Left lung (tissue), 10 donors: ENCODE measurements around the gene FHAD1. TPM values are rescaled to one million over a fixed set of nuclear protein-coding genes. Genes with fewer than 3 reads are reported as not detected.

Experiments
- ATAC-seq: fragments of 200-7000 bp; cut with Tn5 transposase; one replicate; pipeline ENCODE4 v1.9.1; 2020; ENCODE audit warnings: moderate library complexity
- DNase-seq, 4 donors: peaks; one replicate each; pipeline ENCODE4 v3.0.0-alpha.2; 2013 to 2020
- H3K27ac ChIP-seq, 2 donors: fragments of 200-600 bp; sonication (generic) in 1 of 2; one replicate each; pipeline versions ENCODE4 v1.5.0 to v1.8.0; 2020 to 2021
- H3K27me3 ChIP-seq, 2 donors: fragments of 200-600 bp; sonication (generic) in 1 of 2; one replicate each; pipeline versions ENCODE4 v1.5.0 to v1.8.0; 2020 to 2021
- H3K36me3 ChIP-seq, 2 donors: fragments of 200-600 bp; sonication (generic) in 1 of 2; one replicate each; pipeline versions ENCODE4 v1.5.0 to v1.8.0; 2020 to 2021
- H3K4me1 ChIP-seq, 2 donors: fragments of 200-600 bp; one replicate each; pipeline ENCODE4 v1.8.0; 2021
- H3K4me3 ChIP-seq, 2 donors: fragments of 200-600 bp; sonication (generic) in 1 of 2; one replicate each; pipeline versions ENCODE4 v1.5.0 to v1.8.0; 2020 to 2021; ENCODE audit warnings: mild to moderate bottlenecking in 1 of 2
- H3K9me3 ChIP-seq, 2 donors: fragments of 200-600 bp; sonication (generic) in 1 of 2; one replicate each; pipeline versions ENCODE4 v1.5.0 to v1.8.0; 2020 to 2021
- CTCF ChIP-seq, 2 donors: fragments of 200-600 bp; sonication (generic) in 1 of 2; IDR thresholded peaks; one replicate each; pipeline versions ENCODE4 v1.5.0 to v1.8.0; 2021; ENCODE audit warnings: antibody characterized with exemption in 2 of 2
- intact Hi-C, 2 donors: fragments of 100-400 bp; cut with DNase I; formaldehyde crosslinking; loops; one replicate each; pipeline versions ENCODE4 v1.11.2 to v1.14.2; 2022
- polyA plus RNA-seq, 6 donors: library from polyadenylated mRNA; unstranded; fragments of 120-200 nt; gene quantifications; one replicate each; pipeline ENCODE4 v1.2.1, GENCODE V29; 2013; ENCODE audit not compliant: insufficient read length in 6 of 6
- total RNA-seq, 2 donors: library from RNA; stranded (reverse); fragmentation: NEBNext Ultra II Directional; extraction: Animal tissue kit (Norgen Biotek cat#: 25700); gene quantifications; one replicate each; pipeline ENCODE4 v1.2.1, GENCODE V29; 2021
- donor health status: DM: no; HTN: yes; CAD: no.
- donor health status: DM: no; HTN: no; CAD: no.

The FHAD1 gene
- total and polyA plus RNA-seq, 8 donors: 1.1 to 8.5 (median 3.9) TPM

DNA sequence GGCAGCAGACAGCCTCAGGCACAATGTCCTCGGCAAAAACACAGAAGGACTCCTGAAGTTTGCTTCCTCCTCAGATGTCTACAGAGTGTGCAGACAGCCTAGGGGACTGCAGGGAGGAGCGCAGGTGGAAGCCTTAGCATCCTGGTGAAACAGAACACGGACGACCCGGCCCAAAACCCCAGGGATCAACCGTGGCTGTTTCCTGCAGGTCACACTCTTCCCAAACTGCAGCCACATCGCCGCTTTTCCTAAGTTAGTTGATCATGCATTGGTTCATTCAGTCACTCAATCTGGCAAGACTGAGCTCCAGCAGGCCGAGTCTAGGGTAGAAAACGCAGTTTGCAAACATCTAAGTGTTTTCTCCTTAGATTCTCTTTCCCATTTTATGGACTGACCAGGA is 33.4 kb downstream of the FHAD1 start:
- no peaks in the 10 kb centered on the region for H3K36me3 ChIP-seq
- no peaks in the 10 kb centered on the region for H3K9me3 ChIP-seq
- ATAC-seq (no peak), DNase-seq (no peak)
- no peak overlapping the region for H3K4me3 ChIP-seq
- no peak for TF ChIP-seq CTCF (IDR thresholded peaks at IDR 0.05)
- peaks cover 3 to 4% of the 10 kb centered on the region in 2 donors for H3K4me1 ChIP-seq
- intact Hi-C loops: no loop called here
- no peaks in the 10 kb centered on the region for H3K27me3 ChIP-seq
- H3K27ac ChIP-seq: no peak overlapping the region

DNA sequence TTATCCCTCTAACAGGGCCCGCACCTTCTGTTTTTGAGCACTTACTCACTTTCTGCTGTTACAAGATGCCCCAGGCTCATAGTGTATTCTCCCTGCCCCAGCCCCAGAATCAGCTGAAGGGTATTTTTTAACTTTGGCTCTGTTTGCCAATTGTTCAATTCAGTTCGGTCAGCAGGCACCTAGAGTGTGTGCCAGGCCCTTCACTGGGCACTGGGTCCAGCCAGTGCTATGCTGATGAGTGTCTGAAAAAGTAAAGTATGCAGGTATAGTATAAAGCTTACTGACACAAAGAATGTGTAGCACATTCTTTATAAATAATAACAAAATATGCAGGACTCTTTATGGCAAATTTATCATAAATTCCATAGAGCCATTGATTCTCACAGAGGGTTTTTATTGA is 35.0 kb downstream of the FHAD1 start:
- no peak overlapping the region for H3K4me3 ChIP-seq

DNA sequence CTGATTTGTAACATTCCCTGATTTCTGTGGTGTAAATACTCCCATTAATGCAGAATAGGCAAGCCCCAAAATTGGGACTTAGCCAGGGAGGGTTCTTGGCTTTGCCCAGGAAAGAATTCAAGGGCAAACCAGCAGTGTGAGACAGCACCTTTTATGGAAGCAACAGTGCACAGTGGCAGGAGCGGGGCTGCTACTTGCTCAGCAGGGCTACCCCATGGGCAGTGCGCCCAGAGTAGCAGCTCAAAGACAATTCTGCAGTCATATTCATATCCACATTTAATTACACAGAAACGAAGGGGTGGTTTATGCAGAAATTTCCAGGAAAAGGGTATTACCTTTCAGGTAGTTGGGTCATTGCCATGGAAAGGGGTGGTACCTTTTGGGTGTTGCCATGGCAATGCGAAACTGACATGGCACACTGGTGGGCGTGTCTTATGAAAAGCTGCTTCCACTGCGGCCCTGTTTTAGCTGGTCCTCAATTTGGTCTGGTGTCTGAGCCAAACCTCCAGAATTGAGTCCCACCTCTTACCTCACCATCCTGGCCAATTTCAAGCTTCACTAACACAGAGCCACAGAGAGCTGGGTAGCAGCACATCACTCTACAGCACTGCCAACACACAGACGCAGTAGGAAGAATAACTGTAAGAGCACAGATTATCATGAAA is 35.9 kb downstream of the FHAD1 start:
- no peak overlapping the region for H3K27ac ChIP-seq
- no peak for DNase-seq
- no peaks in the 10 kb centered on the region for H3K36me3 ChIP-seq
- no peaks in the 10 kb centered on the region for H3K27me3 ChIP-seq
- H3K9me3 ChIP-seq: peaks cover 0 to 1% of the 10 kb centered on the region in 2 donors
- TF ChIP-seq CTCF (IDR thresholded peaks at IDR 0.05): no peak
- no peak for ATAC-seq
- H3K4me3 ChIP-seq: no peak overlapping the region
- intact Hi-C loops: no loop called here
- H3K4me1 ChIP-seq: peaks cover 3 to 4% of the 10 kb centered on the region in 2 donors

More for the DNA sequence above, 35.0 kb downstream of the FHAD1 start:
- no peak for DNase-seq
- Histone ChIP-seq H3K36me3 (no peaks in the 10 kb centered on the region), H3K9me3 (peaks cover 0 to 1% of the 10 kb centered on the region in 2 donors), H3K4me1 (peaks cover 3 to 4% of the 10 kb centered on the region in 2 donors), H3K27me3 (no peaks in the 10 kb centered on the region), H3K27ac (no peak overlapping the region)
- no peak for ATAC-seq
- intact Hi-C loops: no loop called here
- no peak for TF ChIP-seq CTCF (IDR thresholded peaks at IDR 0.05)

GRCh38 chr1:15283526-15283925 is 36.5 kb downstream of the FHAD1 start:
- ATAC-seq: no peak
- intact Hi-C loops: no loop called here

DNA sequence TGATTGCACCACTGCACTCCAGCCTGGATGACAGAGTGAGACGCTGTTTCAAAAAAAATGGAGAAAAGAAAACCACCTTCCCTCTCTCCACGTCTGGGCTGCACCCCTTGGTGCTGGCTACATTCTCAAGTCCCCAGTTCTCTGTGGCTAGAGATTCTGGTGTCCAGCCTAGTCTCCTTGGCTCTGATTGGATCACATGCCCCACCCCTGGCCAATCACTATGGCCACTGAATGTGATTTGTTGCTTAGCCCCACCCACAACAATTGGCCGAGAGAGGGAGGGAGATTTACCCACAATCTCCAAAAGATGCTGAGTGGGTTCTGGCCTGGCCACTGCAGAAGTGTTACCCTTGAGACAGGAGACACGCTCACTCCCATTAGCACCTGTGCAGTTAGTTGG is 39.4 kb downstream of the FHAD1 start:
- Histone ChIP-seq H3K36me3 (no peaks in the 10 kb centered on the region), H3K27ac (no peak overlapping the region), H3K9me3 (peaks cover 0 to 1% of the 10 kb centered on the region in 2 donors), H3K27me3 (no peaks in the 10 kb centered on the region), H3K4me1 (peaks cover 3 to 4% of the 10 kb centered on the region in 2 donors), H3K4me3 (no peak overlapping the region)
- ATAC-seq: no peak
- intact Hi-C loops: no loop called here
- DNase-seq: no peak
- no peak for TF ChIP-seq CTCF (IDR thresholded peaks at IDR 0.05)

More at GRCh38 chr1:15283526-15283925, 36.5 kb downstream of the FHAD1 start:
- Histone ChIP-seq H3K27ac (no peak overlapping the region), H3K4me1 (peaks cover 3 to 4% of the 10 kb centered on the region in 2 donors), H3K27me3 (no peaks in the 10 kb centered on the region), H3K4me3 (no peak overlapping the region), H3K36me3 (no peaks in the 10 kb centered on the region), H3K9me3 (peaks cover 0 to 1% of the 10 kb centered on the region in 2 donors)
- no peak for TF ChIP-seq CTCF (IDR thresholded peaks at IDR 0.05)
- DNase-seq: no peak
